ENCODE data around the gene JUNB. TPM values are rescaled to one million over a fixed set of nuclear protein-coding genes. Genes with fewer than 3 reads are reported as not detected.
A peak's percentile ranks its signal among the peaks of the same experiment; 100 is the strongest.

The JUNB gene
- total RNA-seq, 1 donor from 2014 or later = 101 TPM

DNA sequence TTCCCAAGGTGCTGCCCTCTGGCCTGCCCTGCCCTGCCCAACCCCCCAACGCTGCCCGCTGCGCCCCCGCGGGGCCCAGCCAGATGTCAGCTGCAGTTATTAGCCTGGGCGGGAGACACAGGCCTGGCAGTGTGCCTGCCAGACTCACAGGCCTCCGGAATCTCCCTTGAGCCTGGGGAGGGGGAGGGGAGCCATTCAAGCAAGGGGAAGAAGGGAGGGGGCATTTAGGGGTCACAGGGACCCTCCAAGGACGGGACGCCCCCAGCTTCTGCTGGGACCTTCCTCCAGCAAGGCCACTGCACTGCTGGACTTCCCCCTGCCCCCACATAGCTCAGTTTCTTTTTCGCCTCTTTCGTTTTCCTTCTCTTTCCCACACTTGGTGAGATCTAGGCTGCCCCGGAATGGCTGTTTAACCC is 2.6 kb upstream of the JUNB start:
- Histone ChIP-seq H4K20me1 (ENCODE audit: insufficient read depth, low read length) (peaks cover 19% of the 10 kb centered on the region), H3K9me3 (ENCODE audit: insufficient read depth, low read depth, low read length) (no peaks in the 10 kb centered on the region), H2AFZ (ENCODE audit: low read depth, low read length) (peak overlapping the region; percentile 58), H3K4me1 (ENCODE audit: insufficient read depth, low read length) (peaks cover 46% of the 10 kb centered on the region), H3K79me2 (ENCODE audit: insufficient read depth, low read length) (peaks cover 21% of the 10 kb centered on the region), H3K9ac (ENCODE audit: low read length) (peak overlapping the region; percentile 94), H3K4me2 (ENCODE audit: low read length) (peak overlapping the region; percentile 91), H3K27ac (ENCODE audit: low read depth, low read length) (peak overlapping the region; percentile 70), H3K36me3 (ENCODE audit: insufficient read depth, low read length) (no peaks in the 10 kb centered on the region), H3K4me3 (ENCODE audit: insufficient read depth, low read depth, low read length) (peak overlapping the region; percentile 39), H3K27me3 (ENCODE audit: insufficient read depth, low read length) (no peaks in the 10 kb centered on the region)
- TF ChIP-seq, protein P1, sequence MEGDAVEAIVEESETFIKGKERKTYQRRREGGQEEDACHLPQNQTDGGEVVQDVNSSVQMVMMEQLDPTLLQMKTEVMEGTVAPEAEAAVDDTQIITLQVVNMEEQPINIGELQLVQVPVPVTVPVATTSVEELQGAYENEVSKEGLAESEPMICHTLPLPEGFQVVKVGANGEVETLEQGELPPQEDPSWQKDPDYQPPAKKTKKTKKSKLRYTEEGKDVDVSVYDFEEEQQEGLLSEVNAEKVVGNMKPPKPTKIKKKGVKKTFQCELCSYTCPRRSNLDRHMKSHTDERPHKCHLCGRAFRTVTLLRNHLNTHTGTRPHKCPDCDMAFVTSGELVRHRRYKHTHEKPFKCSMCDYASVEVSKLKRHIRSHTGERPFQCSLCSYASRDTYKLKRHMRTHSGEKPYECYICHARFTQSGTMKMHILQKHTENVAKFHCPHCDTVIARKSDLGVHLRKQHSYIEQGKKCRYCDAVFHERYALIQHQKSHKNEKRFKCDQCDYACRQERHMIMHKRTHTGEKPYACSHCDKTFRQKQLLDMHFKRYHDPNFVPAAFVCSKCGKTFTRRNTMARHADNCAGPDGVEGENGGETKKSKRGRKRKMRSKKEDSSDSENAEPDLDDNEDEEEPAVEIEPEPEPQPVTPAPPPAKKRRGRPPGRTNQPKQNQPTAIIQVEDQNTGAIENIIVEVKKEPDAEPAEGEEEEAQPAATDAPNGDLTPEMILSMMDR (IDR thresholded peaks at IDR 0.05; ENCODE audit: insufficient read depth, low read depth, low read length) = no peak
- FAIRE-seq (no peak), DNase-seq (ENCODE audit: low read depth) (no peak)
- no peaks in the 10 kb centered on the region for H3K36me3 Mint-ChIP-seq (ENCODE audit: low read depth, unreplicated experiment)
- peak overlapping the region; percentile 77 for H3K4me3 Mint-ChIP-seq (ENCODE audit: unreplicated experiment)
- H3K27ac Mint-ChIP-seq (ENCODE audit: unreplicated experiment) = peak overlapping the region; percentile 99
- H3K4me1 Mint-ChIP-seq (ENCODE audit: low read depth, unreplicated experiment) = peaks cover 19% of the 10 kb centered on the region
- no peaks in the 10 kb centered on the region for H3K27me3 Mint-ChIP-seq (ENCODE audit: low read depth, unreplicated experiment)
- no peaks in the 10 kb centered on the region for H3K9me3 Mint-ChIP-seq (ENCODE audit: unreplicated experiment)

GRCh38 chr19:12789098-12789903 is 2.0 kb upstream of the JUNB start:
- Mint-ChIP-seq H3K4me3 (ENCODE audit: unreplicated experiment) (peak overlapping the region; percentile 77), H3K4me1 (ENCODE audit: low read depth, unreplicated experiment) (peaks cover 22% of the 10 kb centered on the region), H3K36me3 (ENCODE audit: low read depth, unreplicated experiment) (no peaks in the 10 kb centered on the region), H3K27me3 (ENCODE audit: low read depth, unreplicated experiment) (no peaks in the 10 kb centered on the region), H3K27ac (ENCODE audit: unreplicated experiment) (peak overlapping the region; percentile 99), H3K9me3 (ENCODE audit: unreplicated experiment) (no peaks in the 10 kb centered on the region)
- peak overlapping the region; percentile 91 for H3K4me2 ChIP-seq (ENCODE audit: low read length)
- H3K79me2 ChIP-seq (ENCODE audit: insufficient read depth, low read length) = peaks cover 21% of the 10 kb centered on the region
- no peaks in the 10 kb centered on the region for H3K9me3 ChIP-seq (ENCODE audit: insufficient read depth, low read depth, low read length)
- peak overlapping the region; percentile 94 for H3K9ac ChIP-seq (ENCODE audit: low read length)
- no peaks in the 10 kb centered on the region for H3K36me3 ChIP-seq (ENCODE audit: insufficient read depth, low read length)
- peak overlapping the region; percentile 58 for H2AFZ ChIP-seq (ENCODE audit: low read depth, low read length)
- no peak for TF ChIP-seq EZH2 (IDR thresholded peaks at IDR 0.05; ENCODE audit: insufficient read depth, low read length)
- TF ChIP-seq, protein P1 (IDR thresholded peaks at IDR 0.05; ENCODE audit: insufficient read depth, low read depth, low read length) = no peak
- H3K4me3 ChIP-seq (ENCODE audit: insufficient read depth, low read depth, low read length) = peak overlapping the region; percentile 51
- H3K27me3 ChIP-seq (ENCODE audit: insufficient read depth, low read length) = no peaks in the 10 kb centered on the region
- DNase-seq (ENCODE audit: low read depth) = no peak
- FAIRE-seq = no peak
- H3K4me1 ChIP-seq (ENCODE audit: insufficient read depth, low read length) = peaks cover 47% of the 10 kb centered on the region
- H4K20me1 ChIP-seq (ENCODE audit: insufficient read depth, low read length) = peaks cover 19% of the 10 kb centered on the region
- peak overlapping the region; percentile 70 for H3K27ac ChIP-seq (ENCODE audit: low read depth, low read length)

Data from astrocyte (in vitro differentiated cells and primary cell).